GM19463 (cell line): ENCODE measurements around the gene PPARA.
"Not testable (repeated sequence)": the region's sequence is repeated elsewhere in the genome, so short reads cannot be mapped to it uniquely, and the experiment has no call there.

Experiments
- ATAC-seq: cut with Tn5 transposase; IDR thresholded peaks from one replicate; pipeline ENCODE4 v1.9.1; 2021; ENCODE audit warnings: mild to moderate bottlenecking, moderate library complexity; ENCODE audit not compliant: unreplicated experiment

The PPARA gene

DNA sequence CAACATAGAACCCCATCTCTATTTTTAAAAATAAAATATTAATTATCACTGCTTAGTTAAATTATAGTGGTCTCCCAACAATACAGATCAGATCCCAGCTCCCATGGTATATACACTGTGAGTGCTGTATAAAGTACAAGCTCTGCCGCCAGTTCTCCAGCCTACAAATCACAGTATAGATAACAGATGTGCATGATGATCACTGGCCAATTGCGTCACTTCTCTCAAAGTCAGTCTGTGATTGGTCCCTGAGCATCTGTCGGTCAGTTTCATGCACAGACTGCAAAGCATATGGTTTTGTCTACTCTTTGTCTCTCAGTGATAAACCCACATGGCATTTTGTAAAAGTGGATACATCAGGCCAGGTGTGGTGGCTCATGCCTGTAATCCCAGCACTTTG is 15.7 kb downstream of the PPARA start:
- ATAC-seq = no peak

DNA sequence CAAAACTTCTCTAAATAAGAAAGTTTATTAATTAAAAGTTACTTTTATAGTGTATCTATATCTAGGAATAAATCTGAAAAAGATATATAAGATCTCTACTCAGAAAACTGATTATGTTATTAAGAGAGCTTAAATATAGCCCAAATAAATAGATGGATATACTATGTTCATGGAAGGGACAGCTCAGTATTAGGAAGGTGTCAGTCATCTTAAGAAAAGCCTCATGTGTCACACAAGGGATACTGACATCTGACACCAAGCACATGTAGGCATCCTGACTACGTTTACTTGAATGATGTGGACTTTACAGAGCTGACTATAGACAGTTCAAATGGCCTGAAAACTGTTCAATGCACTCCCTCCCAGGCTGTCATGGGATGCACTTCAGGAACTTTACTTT is 19.3 kb downstream of the PPARA start:
- ATAC-seq = no peak

DNA sequence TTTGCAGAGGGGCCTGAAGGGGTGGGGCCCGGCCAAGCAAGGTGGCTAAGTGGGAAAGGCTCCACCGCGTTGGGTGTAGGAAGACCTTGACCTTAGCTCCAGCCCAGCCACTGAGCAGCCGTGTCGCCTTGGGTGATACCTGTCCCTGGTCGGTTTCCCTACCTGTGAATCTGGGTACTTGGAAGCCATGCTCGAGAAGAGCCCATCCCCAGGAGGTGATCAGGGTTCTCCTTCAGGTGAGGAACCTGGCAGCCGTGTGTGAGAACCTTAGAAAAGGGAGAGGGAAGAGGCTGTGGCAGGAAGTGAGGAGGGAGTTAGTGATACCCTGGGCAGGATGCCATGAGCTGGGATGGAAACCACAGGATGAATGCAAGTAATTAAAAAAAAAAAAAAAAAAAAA is 21.6 kb downstream of the PPARA start:
- ATAC-seq = no peak

DNA sequence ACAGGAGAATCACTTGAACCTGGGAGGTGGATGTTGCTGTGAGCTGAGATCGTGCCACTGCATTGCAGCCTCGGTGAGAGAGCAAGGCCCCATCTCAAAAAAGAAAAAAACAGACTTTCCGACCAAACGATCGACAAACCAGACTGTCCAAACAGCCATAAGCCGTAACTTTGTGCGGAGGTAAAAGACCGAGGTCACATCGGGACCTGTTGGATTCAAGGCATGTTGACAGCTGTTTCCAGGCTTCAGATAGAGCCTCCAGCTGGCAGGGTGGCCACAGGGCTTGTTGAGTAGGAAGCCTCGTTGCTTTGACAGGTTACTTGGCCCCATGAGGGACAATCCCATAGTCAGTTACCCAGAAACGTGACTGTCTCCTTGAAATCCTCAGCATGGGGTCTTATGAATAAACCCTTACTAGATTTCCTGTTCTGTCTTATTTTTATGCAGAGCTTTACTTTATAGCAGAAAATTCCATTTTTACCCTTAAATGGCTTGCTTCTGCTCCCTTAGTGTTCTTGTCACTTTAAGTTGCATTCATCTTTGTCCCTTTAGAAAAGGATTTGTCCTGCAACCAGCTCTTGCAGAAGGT is 22.3 kb downstream of the PPARA start:
- no peak for ATAC-seq

DNA sequence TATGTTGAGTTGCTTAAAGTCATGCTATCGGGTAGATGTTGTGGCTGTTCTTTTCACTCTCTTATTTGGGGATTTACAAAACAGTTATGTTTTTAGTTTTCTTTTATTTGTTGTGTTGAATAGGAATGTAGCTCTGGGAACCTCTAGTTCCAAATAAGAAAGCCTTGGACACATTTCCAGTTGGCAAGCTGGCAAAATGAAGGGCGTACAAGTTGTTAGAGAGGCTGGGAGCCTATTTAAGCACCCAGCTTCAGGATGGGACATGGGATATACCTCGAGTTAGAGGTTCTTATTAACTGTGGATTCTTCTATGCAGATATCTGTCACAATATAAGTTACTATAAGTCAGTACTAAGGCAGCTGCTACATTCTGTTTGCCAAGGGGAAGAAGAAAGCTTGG is 22.8 kb downstream of the PPARA start:
- no peak for ATAC-seq

DNA sequence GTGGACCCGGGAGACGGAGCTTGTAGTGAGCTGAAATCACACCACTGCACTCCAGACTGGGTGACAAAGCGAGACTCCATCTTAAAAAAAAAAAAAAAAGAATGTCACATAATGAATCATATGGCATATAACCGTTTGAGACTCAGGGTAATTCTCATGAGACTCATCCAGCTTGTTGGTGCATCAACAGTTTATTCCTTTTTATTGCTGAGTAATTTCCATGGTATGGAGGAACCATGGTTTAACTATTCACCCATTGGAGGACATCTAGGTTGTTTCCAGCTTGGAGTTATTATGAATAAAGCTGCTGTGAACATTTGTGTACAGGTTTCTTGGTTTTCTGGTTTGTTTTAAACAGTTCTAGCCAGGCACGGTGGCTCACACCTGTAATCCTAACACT is 25.3 kb downstream of the PPARA start:
- no peak for ATAC-seq

DNA sequence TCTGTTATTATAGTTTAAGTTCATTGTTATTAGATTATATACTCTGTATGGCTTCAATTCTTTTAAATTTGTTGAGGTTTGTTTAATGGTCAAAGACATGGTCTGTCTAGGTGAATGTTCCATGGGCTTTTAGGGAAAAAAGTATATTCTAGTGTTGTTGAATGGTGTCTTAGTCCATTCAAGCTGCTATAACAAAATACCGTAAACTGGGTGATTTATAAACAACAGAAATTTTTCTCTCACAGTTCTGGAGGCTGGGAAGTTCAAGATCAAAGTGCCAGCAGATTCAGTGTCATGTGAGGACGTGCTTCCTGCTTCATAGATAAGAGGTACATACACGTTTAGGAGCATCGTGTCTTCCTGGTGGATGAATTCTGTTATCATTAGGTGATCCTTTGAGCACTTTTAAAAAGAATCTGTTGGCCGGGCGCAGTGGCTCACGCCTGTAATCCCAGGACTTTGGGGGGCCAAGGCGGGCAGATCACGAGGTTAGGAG is 26.2 kb downstream of the PPARA start:
- ATAC-seq = no peak

DNA sequence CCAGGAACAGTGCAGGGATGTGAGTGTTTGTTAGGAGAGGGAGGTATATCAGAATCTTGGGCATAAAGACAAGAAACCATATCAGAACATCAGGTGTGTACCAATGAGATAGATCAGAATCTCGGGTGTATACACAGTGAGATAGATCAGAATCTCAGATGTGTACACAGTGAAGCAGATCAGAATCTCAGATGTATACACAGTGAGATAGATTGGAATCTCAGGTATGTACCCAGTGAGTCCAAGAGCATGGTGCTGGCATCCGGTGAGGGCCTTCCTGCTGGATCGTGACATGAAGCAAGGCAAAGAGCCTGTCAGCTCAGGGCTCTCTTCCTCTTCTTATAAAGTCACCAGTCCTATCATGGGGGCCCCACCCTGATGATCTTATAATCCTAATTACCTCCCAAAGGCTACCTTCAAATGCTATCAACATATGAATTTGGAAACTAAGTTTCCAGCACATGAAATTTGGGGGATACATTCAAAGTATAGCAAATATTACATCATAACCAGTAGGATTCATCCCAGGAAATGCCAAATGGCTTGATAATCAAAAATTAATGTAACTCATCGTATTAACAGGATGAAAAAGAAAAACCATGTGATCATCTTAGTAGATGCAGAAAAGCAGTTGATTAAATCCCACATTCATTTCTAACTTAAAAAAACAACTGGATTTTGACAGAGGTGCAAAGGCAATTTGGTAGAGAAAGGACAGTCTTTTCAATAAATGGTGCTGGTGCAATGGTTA is 28.6 kb downstream of the PPARA start:
- no peak for ATAC-seq

DNA sequence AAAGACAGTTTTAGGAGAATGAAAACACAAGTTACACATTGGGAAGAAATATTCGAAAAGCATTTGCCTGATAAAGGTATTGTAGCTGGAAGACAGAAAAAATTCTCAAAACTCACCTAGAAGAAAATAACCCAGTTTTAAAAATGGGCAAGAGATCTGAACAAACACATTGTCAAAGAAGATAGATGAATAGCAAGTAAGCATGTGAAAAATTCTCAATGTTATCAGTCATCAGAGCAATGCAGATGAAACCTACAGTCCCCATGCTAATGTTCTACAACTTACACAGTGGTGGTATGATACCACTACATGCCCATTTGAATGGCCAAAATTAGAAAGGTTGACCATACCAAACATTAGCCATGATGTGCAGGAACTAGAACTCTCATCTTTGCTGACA is 29.4 kb downstream of the PPARA start:
- no peak for ATAC-seq

DNA sequence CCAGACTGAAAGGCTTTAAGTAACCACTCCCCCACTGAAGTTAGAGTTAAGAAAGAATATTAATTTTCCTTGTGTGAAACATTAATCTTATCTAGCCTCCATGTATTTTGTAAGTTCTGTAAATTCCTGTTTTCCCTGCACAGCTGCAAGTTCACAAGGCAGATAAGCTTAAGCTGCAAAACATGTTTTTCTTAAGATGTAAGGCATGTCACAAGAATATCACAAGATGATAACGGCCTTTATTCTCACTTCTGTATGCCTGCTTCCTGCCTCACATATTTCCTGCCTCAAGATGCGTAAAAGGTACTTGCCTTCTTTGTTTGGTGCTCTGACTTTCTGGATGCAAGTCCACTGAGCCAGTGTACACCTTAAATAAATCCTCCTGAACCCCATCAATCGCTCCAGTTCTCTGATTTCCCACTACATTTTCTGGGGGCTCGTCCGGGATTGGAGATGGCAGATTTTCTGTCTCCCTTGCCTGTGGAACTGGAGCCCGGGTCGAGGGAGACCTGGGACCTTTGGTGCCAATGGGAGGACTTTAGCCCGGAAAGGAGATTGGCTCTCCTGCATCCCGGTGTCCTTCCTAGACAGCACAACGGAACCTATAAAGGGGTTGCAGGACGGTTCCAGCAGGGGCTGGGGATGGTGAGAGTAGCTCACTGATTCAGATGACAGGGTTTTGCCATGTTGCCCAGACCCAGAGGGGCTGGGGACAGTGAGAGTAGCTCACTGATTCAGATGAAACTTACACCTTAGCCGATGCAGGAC is 30.2 kb downstream of the PPARA start:
- ATAC-seq = no peak

DNA sequence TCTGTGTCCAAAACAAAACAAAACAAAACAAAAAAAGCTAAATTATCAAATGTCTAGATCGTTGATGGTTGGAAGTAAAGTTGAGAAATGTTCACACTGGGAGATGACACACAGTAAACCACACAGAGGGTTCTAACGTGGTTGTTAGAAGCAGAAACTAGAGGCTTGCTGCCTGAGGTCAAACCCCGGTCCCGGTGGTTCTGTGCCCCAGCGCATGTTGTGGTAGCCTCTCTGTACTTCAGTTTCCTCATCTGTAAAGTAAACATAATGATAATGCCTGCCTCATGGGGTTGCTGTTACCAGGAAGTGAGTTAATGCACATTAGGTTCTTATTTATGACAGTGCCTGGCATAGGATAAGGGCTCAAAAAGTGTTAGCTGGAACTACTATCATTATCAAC is 33.4 kb downstream of the PPARA start:
- ATAC-seq = no peak

DNA sequence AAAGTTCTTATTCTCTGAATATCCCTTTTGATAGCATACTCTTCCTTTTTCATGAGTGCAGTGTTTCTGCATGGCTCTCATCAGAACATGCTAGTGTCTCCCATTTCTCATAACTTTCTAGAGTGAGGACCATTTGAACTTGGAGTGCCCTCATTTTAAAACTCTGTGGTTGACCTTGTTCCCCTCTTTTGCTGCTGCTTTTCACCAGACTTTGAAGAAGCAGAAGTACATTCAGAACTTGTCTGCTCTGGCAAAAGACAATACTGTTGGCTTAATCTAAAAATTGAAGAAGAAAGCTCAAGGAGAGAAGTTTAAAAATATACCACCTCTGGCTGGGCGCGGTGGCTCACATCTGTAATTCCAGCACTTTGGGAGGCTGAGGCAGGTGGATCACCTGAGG is 35.0 kb downstream of the PPARA start:
- ATAC-seq = no peak

DNA sequence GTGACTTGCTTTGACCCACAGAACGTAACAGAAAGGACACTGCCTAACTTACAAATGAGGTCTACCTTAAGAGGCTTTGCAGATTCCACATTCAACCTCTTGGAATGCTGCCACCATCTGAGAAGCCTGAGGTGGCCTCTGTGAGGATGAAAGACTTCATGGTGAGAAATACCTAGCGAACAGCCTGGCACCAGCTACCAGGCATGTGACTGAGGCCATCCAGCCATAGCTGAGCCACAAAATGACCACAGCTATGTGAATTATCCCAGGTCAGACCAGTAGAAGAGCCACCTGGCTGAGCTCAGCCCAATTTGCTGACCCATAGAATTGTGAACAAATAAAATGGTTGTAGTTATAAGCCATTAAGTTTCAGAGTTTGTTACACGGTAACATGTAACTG is 37.5 kb downstream of the PPARA start:
- no peak for ATAC-seq

DNA sequence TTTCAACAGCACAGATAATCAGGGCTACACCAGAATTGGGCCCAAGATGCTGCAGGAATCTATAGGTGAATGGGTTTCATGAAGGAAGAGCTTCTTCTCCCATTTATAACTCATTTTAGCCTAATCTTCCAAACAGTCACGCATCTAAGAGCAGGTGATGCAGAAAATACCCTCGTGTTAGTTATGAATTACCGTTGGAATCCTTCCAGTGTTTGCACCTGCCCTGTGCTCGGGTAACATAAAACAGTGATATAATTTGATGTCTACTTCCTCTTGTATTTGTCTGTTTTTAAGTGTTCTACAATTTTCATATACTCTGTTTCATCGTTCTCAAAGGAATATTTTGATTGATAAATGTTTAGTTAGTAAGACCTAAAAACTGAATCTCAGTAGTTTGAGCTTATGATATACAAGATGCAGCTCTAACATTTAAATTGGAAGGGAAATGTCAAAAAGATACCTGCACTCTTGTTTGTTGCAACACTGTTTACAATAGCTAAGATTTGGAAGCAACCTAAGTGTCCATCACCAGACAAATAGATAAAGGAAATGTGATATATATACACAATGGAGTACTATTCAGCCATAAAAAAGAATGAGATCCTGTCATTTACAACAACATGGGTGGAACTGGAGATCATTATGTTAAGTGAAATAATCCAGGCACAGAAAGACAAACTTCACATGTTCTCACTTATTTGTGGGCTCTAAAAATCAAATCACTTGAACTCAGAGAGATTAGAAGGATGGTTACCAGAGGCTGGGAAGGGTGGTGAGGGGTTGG is 42.1 kb downstream of the PPARA start:
- ATAC-seq = no peak

DNA sequence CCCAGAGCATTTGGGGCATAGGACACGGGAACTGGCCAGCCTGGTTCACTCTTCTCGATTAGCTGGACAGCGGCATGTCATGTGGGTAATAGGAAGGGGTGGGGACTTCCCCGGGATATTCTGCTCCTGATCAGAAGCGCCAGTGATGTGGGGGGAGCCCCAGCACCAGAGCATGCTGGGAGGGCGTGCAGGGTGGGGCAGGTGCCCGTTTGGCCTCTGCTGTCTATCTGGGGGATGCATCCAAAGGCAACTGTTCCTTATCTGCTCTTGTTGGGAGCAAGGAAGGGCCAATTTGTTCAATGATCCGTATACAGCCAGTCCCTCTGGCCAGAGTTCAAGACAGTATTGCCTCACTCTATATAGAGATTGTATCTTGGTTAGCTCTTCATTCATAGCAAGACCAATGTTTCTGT is 43.6 kb downstream of the PPARA start:
- no peak for ATAC-seq

DNA sequence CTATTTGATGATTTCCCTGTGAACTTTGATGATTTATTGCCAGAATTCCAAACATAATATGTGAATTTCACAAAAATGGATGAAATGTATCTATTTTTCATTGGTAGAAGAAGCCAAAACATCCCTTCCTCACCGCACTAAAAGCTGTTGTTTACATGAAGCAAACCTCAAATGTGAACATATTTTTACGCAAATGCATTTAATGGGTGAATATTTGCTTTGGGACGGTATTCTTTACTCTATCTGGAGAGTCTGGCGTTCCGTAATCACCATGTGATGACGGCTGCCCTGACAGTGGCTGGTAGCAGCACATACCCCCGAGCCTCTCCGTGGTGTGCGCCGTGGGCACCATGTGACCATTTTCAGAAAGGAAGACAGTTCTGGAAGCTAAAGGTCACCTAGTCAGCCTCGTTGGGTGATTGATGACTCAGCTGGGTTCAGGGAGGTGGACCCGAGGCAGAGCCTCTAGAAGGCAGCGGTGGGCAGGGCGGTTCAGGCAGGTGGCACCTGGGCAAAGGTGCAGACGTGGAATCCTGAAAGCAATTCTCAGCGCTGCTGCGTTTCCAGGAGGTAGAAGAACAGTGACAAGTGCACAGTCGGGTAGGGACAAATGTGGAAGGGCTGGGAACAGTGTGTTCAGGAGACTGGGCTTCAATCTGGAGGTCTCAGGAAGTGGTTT is 45.3 kb downstream of the PPARA start:
- ATAC-seq = no peak

DNA sequence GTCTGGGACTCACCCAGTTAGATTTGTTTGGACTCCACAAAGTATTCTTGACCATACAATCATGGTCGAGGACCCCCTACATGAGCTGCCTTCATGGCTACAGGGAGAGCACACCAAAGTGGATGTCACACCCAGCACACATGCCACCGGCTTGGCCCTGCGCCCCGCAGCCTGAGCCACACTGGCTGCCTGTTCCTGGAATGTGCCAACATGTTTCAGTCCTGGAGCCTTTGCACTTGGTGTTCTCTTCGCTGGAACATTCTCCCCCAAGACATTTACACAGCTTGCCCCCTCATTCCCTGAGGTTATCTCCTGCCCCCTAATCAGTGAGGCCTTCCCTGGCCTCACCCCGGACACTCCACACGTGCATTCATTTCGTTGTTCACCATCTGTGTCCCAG is 46.0 kb downstream of the PPARA start:
- no peak for ATAC-seq

DNA sequence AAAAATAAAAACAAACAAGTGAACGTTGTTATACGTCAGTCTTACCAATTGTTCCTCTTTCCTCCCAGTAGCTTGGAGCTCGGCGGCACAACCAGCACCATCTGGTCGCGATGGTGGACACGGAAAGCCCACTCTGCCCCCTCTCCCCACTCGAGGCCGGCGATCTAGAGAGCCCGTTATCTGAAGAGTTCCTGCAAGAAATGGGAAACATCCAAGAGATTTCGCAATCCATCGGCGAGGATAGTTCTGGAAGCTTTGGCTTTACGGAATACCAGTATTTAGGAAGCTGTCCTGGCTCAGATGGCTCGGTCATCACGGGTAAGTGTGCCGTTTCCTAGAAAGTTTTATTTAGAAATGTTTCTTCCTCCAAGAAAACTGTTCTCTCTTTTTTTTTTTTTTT is 47.9 kb downstream of the PPARA start:
- ATAC-seq = no peak

DNA sequence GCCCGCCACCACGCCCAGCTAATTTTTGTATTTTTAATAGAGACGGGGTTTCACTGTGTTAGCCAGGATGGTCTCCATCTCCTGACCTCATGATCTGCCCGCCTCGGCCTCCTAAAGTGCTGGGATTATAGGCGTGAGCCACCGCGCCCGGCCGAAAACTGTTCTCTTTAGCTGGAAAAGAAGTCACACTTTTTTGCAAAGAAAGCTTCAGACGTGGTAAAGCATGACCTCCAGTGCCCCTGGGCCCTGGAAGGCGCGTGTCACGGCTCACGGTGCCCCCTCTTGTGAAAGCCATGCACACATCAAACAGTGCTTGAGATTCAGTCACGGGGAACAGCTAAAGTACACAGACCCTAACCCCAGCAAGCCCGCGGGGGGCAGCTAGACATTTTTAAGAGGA is 48.5 kb downstream of the PPARA start:
- not testable (repeated sequence) for ATAC-seq

DNA sequence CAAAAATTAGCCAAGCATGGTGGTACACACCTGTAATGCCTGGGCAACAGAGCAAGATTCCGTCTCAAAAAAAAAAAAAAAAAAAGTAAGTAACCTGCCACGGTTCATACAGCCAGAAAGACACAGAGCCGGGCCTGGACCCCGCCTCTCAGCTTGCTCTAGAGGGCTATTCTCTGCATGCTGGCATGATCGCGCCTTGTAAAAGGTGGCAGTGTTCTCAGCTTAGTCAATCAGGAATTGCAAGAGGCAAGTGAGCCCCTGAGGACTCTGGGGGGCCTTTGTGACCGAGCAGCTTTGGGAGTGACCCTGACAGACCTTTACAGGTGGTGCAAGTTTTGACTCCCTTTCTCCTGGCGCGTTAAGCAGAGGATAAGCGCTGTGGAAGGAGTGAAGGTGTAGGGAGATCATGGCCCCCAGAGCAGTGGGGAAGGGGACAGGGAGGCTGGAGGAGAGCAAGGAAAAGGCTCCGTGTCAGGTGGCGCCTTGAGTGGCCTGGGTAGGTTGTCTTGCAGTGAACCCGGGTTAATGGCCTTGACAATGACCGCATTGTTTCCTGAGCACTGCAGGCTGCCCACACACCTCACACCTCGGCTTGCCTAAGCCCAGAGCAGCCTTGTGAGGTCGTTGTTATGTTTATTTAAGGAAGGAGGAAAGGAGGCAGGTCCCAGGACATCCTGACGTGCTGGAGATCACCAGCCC is 50.9 kb downstream of the PPARA start:
- ATAC-seq = no peak
